HCT116 (cell line): ENCODE data around the gene TGOLN2. TPM values are rescaled to one million over a fixed set of nuclear protein-coding genes. Genes with fewer than 3 reads are reported as not detected.

Source experiments
- ATAC-seq: fragments of 200-7000 bp; cut with Tn5 transposase; 2 replicates; pipeline ENCODE4 v1.9.1; 2020; ENCODE audit warnings: mild to moderate bottlenecking, moderate library complexity
- BruUV-seq: library from RNA; stranded (reverse); fragments of 400-500 nt; replicated peaks from 2 replicates; lab custom pipeline; 2021; lab: Mats Ljungman, UMichigan
- CTCF ChIA-PET: fragments of 300-600 bp; sonication (Branson Sonifier 250); formaldehyde crosslinking; loops from one replicate; lab custom pipeline; 2021; ENCODE audit warnings: antibody characterized with exemption; lab: Charles Lee
- POLR2A ChIA-PET: fragments of 300-600, 350-600 bp; sonication (Branson Sonifier 250); formaldehyde crosslinking; loops from one replicate; lab custom pipeline; 2021; ENCODE audit warnings: antibody characterized with exemption; lab: Charles Lee
- RAD21 ChIA-PET, 2 experiments: fragments of 300-600 bp; sonication (Branson Sonifier 250); formaldehyde crosslinking; loops; one replicate each; lab custom pipeline; 2023; ENCODE audit warnings: low total read pairs in 2 of 2; ENCODE audit not compliant: uncharacterized antibody in 2 of 2, unreplicated experiment in 2 of 2, low non-redundant PET in 1 of 2; lab: Charles Lee
- DNase-seq: peaks from one replicate; pipeline ENCODE4 v3.0.0-alpha.2; 2010; ENCODE audit warnings: low read depth, low spot score
- H2AFZ ChIP-seq: fragments of 200-600 bp; shearing (Covaris generic), sonication (generic); 2 replicates; pipeline ENCODE4 v1.6.1; 2017; ENCODE audit warnings: low read depth, mixed run types, mixed read lengths, antibody characterized with exemption, low read length; ENCODE audit not compliant: poor library complexity, severe bottlenecking
- H3K27ac ChIP-seq: 2 replicates; pipeline ENCODE4 v1.5.1; 2012; ENCODE audit warnings: low read depth, low read length
- H3K27me3 ChIP-seq: fragments of 200-600 bp; sonication (generic); 2 replicates; pipeline ENCODE4 v1.6.1; 2016; ENCODE audit warnings: mixed run types, low read length, mixed read lengths; ENCODE audit not compliant: insufficient read depth
- H3K36me3 ChIP-seq, 2 experiments: fragments of 200-500 bp in 1 of 2; fragments of 200-600 bp in 1 of 2; sonication (Bioruptor generic) in 1 of 2; sonication (generic) in 1 of 2; 2 replicates each; pipeline versions ENCODE4 v1.5.1 to v1.6.1; 2014 to 2016; ENCODE audit warnings: low read length in 2 of 2, inconsistent platforms in 1 of 2, mixed read lengths in 1 of 2, mixed run types in 1 of 2; ENCODE audit not compliant: insufficient read depth in 2 of 2, control insufficient read depth in 1 of 2
- H3K4me1 ChIP-seq, 2 experiments: fragments of 200-600 bp in 1 of 2; sonication (generic) in 1 of 2; 2 replicates each; pipeline versions ENCODE4 v1.5.1 to v1.6.1; 2012 to 2017; ENCODE audit warnings: low read length in 2 of 2, inconsistent platforms in 1 of 2, mild to moderate bottlenecking in 1 of 2, mixed read lengths in 1 of 2, mixed run types in 1 of 2, moderate library complexity in 1 of 2; ENCODE audit not compliant: insufficient read depth in 2 of 2, control insufficient read depth in 1 of 2
- H3K4me2 ChIP-seq: fragments of 200-600 bp; sonication (generic); 2 replicates; pipeline ENCODE4 v1.6.1; 2017; ENCODE audit warnings: mixed run types, low read length, mixed read lengths
- H3K4me3 ChIP-seq, 2 experiments: fragments of 200-600 bp in 1 of 2; sonication (generic) in 1 of 2; replicated peaks in 1 of 2; 2 replicates each; pipeline ENCODE4 v1.5.1; 2011 to 2016; ENCODE audit warnings: low read length in 2 of 2, control low read depth in 1 of 2, low read depth in 1 of 2, mild to moderate bottlenecking in 1 of 2, mixed read lengths in 1 of 2, mixed run types in 1 of 2
- H3K79me2 ChIP-seq: fragments of 200-600 bp; sonication (generic); 2 replicates; pipeline ENCODE4 v1.6.1; 2017; ENCODE audit warnings: mild to moderate bottlenecking, mixed run types, low read length, moderate library complexity, mixed read lengths; ENCODE audit not compliant: insufficient read depth
- H3K9ac ChIP-seq: fragments of 200-600 bp; sonication (generic); 2 replicates; pipeline ENCODE4 v1.6.1; 2016; ENCODE audit warnings: low read length, mixed read lengths
- H3K9me2 ChIP-seq: fragments of 200-600 bp; sonication (generic), shearing (Covaris generic); 2 replicates; pipeline ENCODE4 v1.6.1; 2017; ENCODE audit warnings: mixed run types, mild to moderate bottlenecking, moderate library complexity; ENCODE audit not compliant: insufficient read depth
- H3K9me3 ChIP-seq, 2 experiments: fragments of 200-500 bp in 1 of 2; fragments of 200-600 bp in 1 of 2; sonication (Bioruptor generic) in 1 of 2; sonication (generic) in 1 of 2; 2 replicates each; pipeline ENCODE4 v1.6.1; 2014 to 2017; ENCODE audit warnings: low read length in 2 of 2, mixed read lengths in 2 of 2, inconsistent platforms in 1 of 2, low read depth in 1 of 2, mild to moderate bottlenecking in 1 of 2, mixed run types in 1 of 2, moderate library complexity in 1 of 2; ENCODE audit not compliant: control insufficient read depth in 1 of 2, insufficient read depth in 1 of 2
- H4K20me1 ChIP-seq: fragments of 200-600 bp; sonication (generic), shearing (Covaris generic); 2 replicates; pipeline ENCODE4 v1.6.1; 2017; ENCODE audit warnings: mixed run types, mild to moderate bottlenecking, moderate library complexity; ENCODE audit not compliant: insufficient read depth
- CBX3 ChIP-seq: IDR thresholded peaks from 2 replicates; pipeline ENCODE4 v1.6.1; 2012; ENCODE audit warnings: low read depth
- CEBPB ChIP-seq: IDR thresholded peaks from 2 replicates; pipeline ENCODE4 v1.6.1; 2012; ENCODE audit warnings: low read depth
- EGR1 ChIP-seq: IDR thresholded peaks from 2 replicates; pipeline ENCODE4 v1.6.1; 2012; ENCODE audit warnings: low read depth
- EZH2phosphoT487 ChIP-seq: fragments of 200-600 bp; IDR thresholded peaks from 2 replicates; pipeline ENCODE4 v1.6.1; 2018; ENCODE audit warnings: antibody characterized with exemption, borderline replicate concordance
- FOSL1 ChIP-seq: IDR thresholded peaks from 2 replicates; pipeline ENCODE4 v1.6.1; 2012; ENCODE audit warnings: low read depth
- JUND ChIP-seq: IDR thresholded peaks from 2 replicates; pipeline ENCODE4 v1.6.1; 2012
- MAX ChIP-seq: IDR thresholded peaks from 2 replicates; pipeline ENCODE4 v1.6.1; 2012
- POLR2AphosphoS5 ChIP-seq: IDR thresholded peaks from 2 replicates; pipeline ENCODE4 v1.6.1; 2011; ENCODE audit warnings: mild to moderate bottlenecking, low read depth, low read length, moderate library complexity
- RAD21 ChIP-seq: IDR thresholded peaks from 2 replicates; pipeline ENCODE4 v1.6.1; 2012; ENCODE audit warnings: low read depth, mild to moderate bottlenecking
- SP1 ChIP-seq: IDR thresholded peaks from 2 replicates; pipeline ENCODE4 v1.6.1; 2012; ENCODE audit warnings: low read depth
- SRF ChIP-seq: IDR thresholded peaks from 2 replicates; pipeline ENCODE4 v1.6.1; 2012; ENCODE audit warnings: low read depth
- TCF7L2 ChIP-seq: IDR thresholded peaks from 2 replicates; pipeline ENCODE4 v1.7.0; 2011; ENCODE audit warnings: borderline replicate concordance, inconsistent platforms; ENCODE audit not compliant: insufficient read depth, insufficient read length; ENCODE audit errors: extremely low read depth
- YY1 ChIP-seq: IDR thresholded peaks from 2 replicates; pipeline ENCODE4 v1.6.1; 2011; ENCODE audit warnings: low read length, low read depth, moderate library complexity, mild to moderate bottlenecking; ENCODE audit not compliant: insufficient replicate concordance; ENCODE audit errors: extremely low read depth
- ZFX ChIP-seq: fragments of 450-650 bp; IDR thresholded peaks from 2 replicates; pipeline ENCODE4 v1.6.1; 2017
- intact Hi-C: fragments of 100-400 bp; cut with micrococcal nuclease; formaldehyde crosslinking; loops from 2 replicates; pipeline ENCODE4 v1.10.0; 2022
- total RNA-seq: library from RNA; stranded (reverse); gene quantifications from one replicate; pipeline ENCODE4 v1.2.1, GENCODE V29; 2021; ENCODE audit not compliant: unreplicated experiment
- TF ChIP-seq, protein P1 (sequence below): IDR thresholded peaks from 2 replicates; pipeline ENCODE4 v1.6.1; 2011; ENCODE audit warnings: mild to moderate bottlenecking, low read length, moderate library complexity; ENCODE audit not compliant: insufficient replicate concordance; ENCODE audit errors: extremely low read depth
- TF ChIP-seq, protein P2 (sequence below): IDR thresholded peaks from 2 replicates; pipeline ENCODE4 v1.6.1; 2012; ENCODE audit warnings: low read depth

The TGOLN2 gene
- total RNA-seq, 1 experiment from 2014 or later = 43.2 TPM

- H3K9me2 ChIP-seq = no peaks in the 10 kb centered on the region
- ChIA-PET POLR2A (no interaction called here), RAD21 (no interaction called here), CTCF (no interaction called here)
- no peak overlapping the region for H3K9ac ChIP-seq
- TF ChIP-seq EZH2phosphoT487 (no peak), SP1 (no peak), ZFX (no peak), JUND (no peak), FOSL1 (no peak), RAD21 (no peak), CEBPB (no peak), YY1 (no peak), TCF7L2 (no peak), MAX (no peak), POLR2AphosphoS5 (no peak), CBX3 (no peak), SRF (no peak), EGR1 (no peak)
- TF ChIP-seq, protein P1, sequence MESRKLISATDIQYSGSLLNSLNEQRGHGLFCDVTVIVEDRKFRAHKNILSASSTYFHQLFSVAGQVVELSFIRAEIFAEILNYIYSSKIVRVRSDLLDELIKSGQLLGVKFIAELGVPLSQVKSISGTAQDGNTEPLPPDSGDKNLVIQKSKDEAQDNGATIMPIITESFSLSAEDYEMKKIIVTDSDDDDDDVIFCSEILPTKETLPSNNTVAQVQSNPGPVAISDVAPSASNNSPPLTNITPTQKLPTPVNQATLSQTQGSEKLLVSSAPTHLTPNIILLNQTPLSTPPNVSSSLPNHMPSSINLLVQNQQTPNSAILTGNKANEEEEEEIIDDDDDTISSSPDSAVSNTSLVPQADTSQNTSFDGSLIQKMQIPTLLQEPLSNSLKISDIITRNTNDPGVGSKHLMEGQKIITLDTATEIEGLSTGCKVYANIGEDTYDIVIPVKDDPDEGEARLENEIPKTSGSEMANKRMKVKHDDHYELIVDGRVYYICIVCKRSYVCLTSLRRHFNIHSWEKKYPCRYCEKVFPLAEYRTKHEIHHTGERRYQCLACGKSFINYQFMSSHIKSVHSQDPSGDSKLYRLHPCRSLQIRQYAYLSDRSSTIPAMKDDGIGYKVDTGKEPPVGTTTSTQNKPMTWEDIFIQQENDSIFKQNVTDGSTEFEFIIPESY = no peak
- TF ChIP-seq, protein P2, sequence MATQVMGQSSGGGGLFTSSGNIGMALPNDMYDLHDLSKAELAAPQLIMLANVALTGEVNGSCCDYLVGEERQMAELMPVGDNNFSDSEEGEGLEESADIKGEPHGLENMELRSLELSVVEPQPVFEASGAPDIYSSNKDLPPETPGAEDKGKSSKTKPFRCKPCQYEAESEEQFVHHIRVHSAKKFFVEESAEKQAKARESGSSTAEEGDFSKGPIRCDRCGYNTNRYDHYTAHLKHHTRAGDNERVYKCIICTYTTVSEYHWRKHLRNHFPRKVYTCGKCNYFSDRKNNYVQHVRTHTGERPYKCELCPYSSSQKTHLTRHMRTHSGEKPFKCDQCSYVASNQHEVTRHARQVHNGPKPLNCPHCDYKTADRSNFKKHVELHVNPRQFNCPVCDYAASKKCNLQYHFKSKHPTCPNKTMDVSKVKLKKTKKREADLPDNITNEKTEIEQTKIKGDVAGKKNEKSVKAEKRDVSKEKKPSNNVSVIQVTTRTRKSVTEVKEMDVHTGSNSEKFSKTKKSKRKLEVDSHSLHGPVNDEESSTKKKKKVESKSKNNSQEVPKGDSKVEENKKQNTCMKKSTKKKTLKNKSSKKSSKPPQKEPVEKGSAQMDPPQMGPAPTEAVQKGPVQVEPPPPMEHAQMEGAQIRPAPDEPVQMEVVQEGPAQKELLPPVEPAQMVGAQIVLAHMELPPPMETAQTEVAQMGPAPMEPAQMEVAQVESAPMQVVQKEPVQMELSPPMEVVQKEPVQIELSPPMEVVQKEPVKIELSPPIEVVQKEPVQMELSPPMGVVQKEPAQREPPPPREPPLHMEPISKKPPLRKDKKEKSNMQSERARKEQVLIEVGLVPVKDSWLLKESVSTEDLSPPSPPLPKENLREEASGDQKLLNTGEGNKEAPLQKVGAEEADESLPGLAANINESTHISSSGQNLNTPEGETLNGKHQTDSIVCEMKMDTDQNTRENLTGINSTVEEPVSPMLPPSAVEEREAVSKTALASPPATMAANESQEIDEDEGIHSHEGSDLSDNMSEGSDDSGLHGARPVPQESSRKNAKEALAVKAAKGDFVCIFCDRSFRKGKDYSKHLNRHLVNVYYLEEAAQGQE = no peak
- H3K36me3 ChIP-seq = no peaks in the 10 kb centered on the region
- no peaks in the 10 kb centered on the region for H4K20me1 ChIP-seq
- DNase-seq = no peak
- H3K4me2 ChIP-seq = no peak overlapping the region
- no TSS peak for BruUV-seq
- intact Hi-C loops = no loop called here
- peaks cover 0 to 6% of the 10 kb centered on the region in 2 experiments; a peak in 1 of 4 replicates for H3K4me1 ChIP-seq
- H2AFZ ChIP-seq = no peak overlapping the region
- H3K27ac ChIP-seq = no peak overlapping the region
- no peak for ATAC-seq
- no peaks in the 10 kb centered on the region for H3K9me3 ChIP-seq
- H3K4me3 ChIP-seq = no peak overlapping the region
- H3K79me2 ChIP-seq = no peaks in the 10 kb centered on the region
- no peaks in the 10 kb centered on the region for H3K27me3 ChIP-seq
These were observed 46.2 kb downstream of the TGOLN2 start for GRCh38 chr2:85281553-85281952.
